IPS-15b (cell line): ENCODE data around the gene TRIP4.
"Not testable (repeated sequence)": the region's sequence is repeated elsewhere in the genome, so short reads cannot be mapped to it uniquely, and the experiment has no call there.

Source experiments
- H3K27me3 ChIP-seq: one replicate; pipeline ENCODE4 v1.6.1; 2013; ENCODE audit warnings: low read length; ENCODE audit not compliant: control insufficient read depth, insufficient read depth
- H3K36me3 ChIP-seq: one replicate; pipeline ENCODE4 v1.6.1; 2013; ENCODE audit warnings: low read length; ENCODE audit not compliant: control insufficient read depth, insufficient read depth
- H3K4me1 ChIP-seq: one replicate; pipeline ENCODE4 v1.6.1; 2013; ENCODE audit warnings: mild to moderate bottlenecking, low read length; ENCODE audit not compliant: control insufficient read depth, insufficient read depth
- H3K4me3 ChIP-seq: one replicate; pipeline ENCODE4 v1.5.1; 2013; ENCODE audit warnings: low read depth, low read length
- H3K9ac ChIP-seq: one replicate; pipeline ENCODE4 v1.6.1; 2013; ENCODE audit warnings: low read depth, mild to moderate bottlenecking, low read length
- H3K9me3 ChIP-seq: one replicate; pipeline ENCODE4 v1.6.1; 2013; ENCODE audit warnings: mild to moderate bottlenecking, low read length; ENCODE audit not compliant: control insufficient read depth, insufficient read depth

TRIP4 gene

DNA sequence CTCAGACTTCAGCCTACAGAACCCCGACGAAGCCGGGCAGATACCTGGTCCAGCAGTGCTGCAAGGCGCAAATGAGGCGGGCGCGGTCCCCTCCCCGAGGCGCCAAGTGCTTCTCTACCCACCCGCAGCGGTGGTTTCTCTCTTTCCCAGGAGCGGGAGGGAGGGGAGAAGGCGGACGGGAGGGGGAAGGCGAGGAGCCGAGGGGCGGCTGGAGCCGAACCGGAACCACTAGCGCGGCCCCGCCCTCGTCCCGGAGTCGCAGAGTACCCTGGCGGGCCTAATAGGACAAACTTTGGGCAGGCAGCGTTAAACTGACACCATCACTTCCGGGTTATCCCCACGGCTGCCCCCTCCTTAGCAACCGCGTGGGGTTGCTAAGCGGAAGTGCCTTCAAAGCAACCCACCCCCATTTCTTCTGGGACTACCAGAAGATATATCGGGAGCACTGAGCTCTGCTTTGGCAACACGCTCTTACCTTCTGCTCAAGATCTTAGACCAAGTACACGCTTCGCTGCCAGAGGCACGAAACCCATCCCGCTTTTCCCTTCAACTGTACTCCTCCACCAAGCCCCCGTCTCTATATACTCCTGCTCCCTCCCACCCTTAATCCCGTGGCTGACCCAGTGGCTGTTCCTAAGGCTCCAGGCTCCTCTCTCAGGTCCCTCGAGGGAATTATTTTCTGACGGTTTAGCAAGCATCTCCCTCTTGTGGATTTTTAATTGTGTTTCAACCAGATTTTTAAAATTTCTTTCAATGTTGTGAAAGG, 31.5 kb upstream of the TRIP4 start, which contains the start of gene CSNK1G1:
TSS of gene CSNK1G1 (minus strand) at position 230 of the 766 bp plus-strand sequence. CDS start 55,674 bp downstream, outside the sequence.
- Histone ChIP-seq H3K9me3 (no peaks in the 10 kb centered on the region), H3K9ac (peak within 1 kb of the TSS; percentile 94), H3K36me3 (no peaks in the 10 kb centered on the region), H3K4me3 (peak within 1 kb of the TSS; percentile 96), H3K4me1 (peaks cover 2% of the 10 kb centered on the region), H3K27me3 (no peaks in the 10 kb centered on the region)

DNA sequence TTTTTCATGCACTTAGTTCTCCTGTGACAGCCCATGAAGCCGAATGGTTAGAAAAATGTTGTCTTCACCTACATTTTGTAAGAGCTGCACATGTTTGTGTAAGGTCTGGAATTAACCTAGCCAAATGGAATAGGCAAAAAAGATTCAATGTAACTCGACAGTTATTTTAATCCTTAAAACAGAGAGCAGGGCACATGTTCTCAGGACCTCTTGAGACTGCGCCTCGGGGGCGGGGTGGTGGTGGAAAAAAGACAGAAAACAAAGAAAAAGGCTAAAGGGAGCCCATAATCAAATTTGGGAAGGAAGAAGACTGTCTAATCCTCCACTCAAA, 31.0 kb upstream of the TRIP4 start:
- peak overlapping the region; percentile 96 for H3K4me3 ChIP-seq
- H3K27me3 ChIP-seq: no peaks in the 10 kb centered on the region
- peaks cover 2% of the 10 kb centered on the region for H3K4me1 ChIP-seq
- no peak overlapping the region for H3K9ac ChIP-seq
- H3K9me3 ChIP-seq: no peaks in the 10 kb centered on the region
- no peaks in the 10 kb centered on the region for H3K36me3 ChIP-seq

DNA sequence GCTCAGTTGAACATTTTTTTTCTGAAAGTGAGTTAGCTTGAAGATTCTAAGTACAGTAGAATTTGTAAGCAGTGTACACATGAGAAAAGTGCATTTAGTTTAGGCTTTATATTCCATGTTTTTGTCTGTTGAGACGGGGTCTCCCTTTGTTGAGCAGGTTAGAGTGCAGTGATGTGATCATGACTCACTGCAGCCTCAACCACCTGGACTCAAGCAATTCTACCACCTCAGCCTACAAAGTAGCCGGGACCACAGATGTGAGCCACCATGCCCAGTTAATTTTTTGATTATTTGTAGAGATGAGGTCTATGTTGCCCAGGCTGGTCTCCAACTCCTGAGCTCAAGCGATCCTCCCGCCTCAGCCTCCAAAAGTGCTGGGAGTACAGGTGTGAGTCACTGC, 26.4 kb upstream of the TRIP4 start:
- no peaks in the 10 kb centered on the region for H3K27me3 ChIP-seq
- no peaks in the 10 kb centered on the region for H3K9me3 ChIP-seq
- peaks cover 2% of the 10 kb centered on the region for H3K4me1 ChIP-seq
- no peaks in the 10 kb centered on the region for H3K36me3 ChIP-seq
- no peak overlapping the region for H3K9ac ChIP-seq
- no peak overlapping the region for H3K4me3 ChIP-seq

DNA sequence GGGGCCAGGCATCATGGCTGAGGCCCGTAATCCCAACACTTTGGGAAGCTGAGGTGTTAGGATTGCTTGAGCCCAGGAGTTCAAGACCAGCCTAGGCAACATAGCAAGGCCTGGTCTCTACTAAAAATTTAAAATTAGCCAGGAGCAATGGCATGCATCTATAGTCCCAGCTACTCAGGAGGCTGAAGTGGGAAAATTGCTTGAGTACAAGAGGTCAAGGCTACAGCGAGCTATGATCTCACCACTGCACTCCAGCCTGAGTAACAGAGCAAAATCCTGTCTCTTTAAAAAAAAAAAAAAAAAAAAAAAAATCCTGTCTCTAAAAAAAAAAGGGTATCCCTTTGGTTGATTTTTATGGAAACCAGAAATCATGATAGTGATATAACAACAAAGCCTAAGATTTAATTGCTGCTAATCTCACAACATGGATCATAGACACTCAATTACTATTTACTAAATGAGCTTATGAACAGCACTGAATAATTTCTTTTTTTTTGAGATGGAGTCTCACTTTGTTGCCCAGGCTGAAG, 18.5 kb upstream of the TRIP4 start:
- Histone ChIP-seq H3K27me3 (no peaks in the 10 kb centered on the region), H3K36me3 (peaks cover 8% of the 10 kb centered on the region), H3K4me3 (no peak overlapping the region), H3K9ac (no peak overlapping the region), H3K9me3 (no peaks in the 10 kb centered on the region), H3K4me1 (no peaks in the 10 kb centered on the region)

DNA sequence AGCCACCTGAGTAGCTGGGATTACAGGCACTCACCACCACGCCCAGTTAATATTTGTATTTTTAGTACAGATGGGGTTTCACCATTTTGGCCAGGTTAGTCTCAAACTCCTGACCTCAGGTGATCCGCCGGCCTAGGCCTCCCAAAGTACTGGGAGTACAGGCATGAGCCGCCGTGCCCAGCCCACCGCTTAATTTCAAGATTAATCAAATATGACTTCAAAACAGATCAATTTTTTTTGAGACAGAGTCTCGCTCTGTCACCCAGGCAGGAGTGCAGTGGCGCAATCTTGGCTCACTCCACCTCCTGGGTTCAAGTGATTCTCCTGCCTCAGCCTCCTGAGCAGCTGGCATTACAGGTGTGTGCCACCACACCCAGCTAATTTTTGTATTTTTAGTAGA, 16.3 kb upstream of the TRIP4 start:
- peaks cover 13% of the 10 kb centered on the region for H3K36me3 ChIP-seq
- not testable (repeated sequence) for H3K9me3 ChIP-seq, H3K9ac ChIP-seq, H3K4me1 ChIP-seq, H3K27me3 ChIP-seq, H3K4me3 ChIP-seq

DNA sequence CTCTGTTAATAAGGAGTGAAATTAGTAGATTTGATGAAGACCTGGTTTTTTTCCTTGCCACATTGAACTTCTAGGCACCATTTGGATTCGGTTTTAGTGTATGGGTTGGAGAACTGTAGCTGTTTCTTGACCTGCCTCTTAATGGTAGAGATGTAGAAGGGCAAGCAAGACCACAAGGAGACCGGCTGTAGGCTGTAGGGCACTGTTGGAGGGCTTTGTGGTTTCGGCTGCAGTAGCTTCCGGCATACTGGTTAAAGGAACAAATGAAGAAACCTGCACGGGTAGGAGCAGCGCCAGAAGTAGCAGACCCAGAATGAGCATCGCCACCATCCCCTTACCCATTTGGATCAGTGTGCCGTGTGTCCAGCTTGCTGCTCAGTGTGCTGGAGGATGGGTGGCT, 14.3 kb upstream of the TRIP4 start:
- Histone ChIP-seq H3K27me3 (no peaks in the 10 kb centered on the region), H3K9ac (no peak overlapping the region), H3K4me3 (no peak overlapping the region), H3K9me3 (no peaks in the 10 kb centered on the region), H3K36me3 (peaks cover 17% of the 10 kb centered on the region), H3K4me1 (no peaks in the 10 kb centered on the region)

DNA sequence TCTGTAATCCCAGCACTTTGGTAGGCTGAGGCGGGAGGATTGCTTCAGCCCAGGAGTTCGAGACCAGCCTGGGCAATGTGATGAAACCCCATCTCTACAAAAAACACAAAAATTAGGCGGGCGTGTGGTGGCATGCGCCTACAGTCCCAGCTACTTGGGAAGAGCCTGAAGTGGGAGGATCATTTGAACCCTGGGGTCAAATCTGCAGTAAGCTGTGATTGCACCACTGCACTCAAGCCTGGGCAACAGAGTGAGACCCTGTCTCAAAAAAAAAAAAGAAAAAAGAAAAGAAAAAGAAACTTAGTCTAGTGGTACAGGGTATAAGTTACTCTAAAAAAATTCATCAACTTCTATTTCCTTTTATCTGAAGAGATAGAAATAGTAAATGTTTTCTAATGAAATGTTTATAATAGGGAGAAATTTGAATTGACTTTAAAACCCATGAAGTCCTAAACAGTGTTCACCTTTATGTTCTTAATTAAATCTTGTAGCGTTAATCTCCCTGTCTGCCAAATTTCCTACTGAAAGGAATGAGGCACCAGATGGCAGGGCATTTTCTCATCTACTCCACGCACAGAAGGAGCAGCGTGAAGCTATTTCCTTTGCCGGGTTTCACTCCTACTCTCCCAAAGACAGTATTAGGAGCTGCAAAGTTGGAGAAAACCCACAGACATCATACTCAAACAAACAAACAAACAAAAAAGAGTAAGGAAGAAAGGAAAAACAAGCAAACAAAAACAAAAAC, 8.2 kb upstream of the TRIP4 start:
- Histone ChIP-seq H3K4me1 (no peaks in the 10 kb centered on the region), H3K9me3 (no peaks in the 10 kb centered on the region), H3K27me3 (peaks cover 3% of the 10 kb centered on the region), H3K4me3 (peak overlapping the region; percentile 5), H3K9ac (no peak overlapping the region), H3K36me3 (peaks cover 9% of the 10 kb centered on the region)

DNA sequence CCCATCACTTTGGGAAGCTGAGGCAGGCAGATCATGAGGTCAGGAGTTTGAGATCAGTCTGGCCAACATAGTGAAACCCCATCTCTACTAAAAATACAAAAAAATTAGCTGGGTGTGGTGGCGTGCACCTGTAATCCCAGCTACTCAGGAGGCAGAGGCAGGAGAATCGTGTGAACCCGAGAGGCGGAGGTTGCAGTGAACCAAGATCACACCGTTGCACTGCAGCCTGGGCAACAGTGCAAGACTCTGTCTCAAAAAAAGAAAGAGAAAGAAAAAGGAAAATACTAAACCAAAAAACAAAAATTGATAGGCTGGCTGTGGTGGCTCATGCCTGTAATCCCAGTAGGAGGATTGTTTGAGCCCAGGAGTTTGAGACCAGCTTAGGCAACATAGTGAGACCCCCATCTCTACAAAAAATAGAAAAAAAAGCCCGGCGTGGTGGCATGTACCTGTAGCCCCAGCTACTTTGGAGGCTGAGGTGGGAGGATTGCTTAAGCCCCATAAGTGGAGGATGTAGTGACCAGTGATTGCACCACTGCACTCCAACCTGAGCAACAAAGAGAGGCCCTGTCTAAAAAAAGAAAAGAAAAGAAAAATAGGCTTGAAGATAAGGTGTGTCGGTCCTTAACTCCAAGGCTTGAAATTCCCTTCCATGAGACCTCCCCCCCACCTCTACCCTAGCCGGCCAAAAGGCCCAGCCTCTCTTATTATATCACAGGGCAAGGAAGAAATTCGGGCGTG, 7.3 kb upstream of the TRIP4 start:
- Histone ChIP-seq H3K9ac (peak overlapping the region; percentile 79), H3K4me3 (peak overlapping the region; percentile 96)
- H3K4me1 ChIP-seq, H3K9me3 ChIP-seq, H3K36me3 ChIP-seq, H3K27me3 ChIP-seq: not testable (repeated sequence)

DNA sequence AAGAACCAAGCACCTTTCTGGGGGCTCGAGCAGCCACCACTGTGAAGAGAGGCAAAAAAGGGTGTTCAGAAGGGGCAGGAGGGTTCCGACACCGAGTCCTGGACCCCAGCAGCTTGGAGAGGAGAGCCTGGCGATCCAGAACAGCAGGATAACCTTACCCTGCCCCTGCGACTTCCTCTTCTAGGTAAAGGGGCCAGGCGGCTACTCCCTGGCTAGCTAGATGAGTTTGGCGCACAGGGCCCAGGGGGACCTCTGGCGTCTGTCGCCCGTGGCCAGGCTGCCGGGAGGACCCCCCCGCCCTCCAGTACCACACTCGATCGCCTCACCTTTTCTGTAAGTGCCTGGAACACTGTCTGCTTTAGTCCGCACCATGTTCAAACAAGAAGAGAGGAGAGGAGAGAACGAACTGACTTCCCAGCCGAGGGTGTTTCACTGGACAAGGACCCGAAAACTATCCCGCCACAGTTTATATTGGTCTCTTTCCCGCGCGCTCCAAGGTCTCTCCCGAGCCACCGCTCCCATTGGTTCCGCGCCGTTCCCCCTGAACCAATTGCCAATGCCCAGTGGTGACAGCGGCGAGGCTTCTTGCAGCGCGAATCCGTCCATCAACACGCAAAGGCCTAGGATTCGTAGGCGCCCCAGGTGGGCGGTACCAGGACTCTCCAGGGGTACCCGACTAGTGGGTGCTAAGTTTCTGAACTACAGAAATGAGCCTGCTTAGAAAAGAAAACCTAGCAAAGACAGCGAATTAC, 6.5 kb upstream of the TRIP4 start, which contains the start of gene PCLAF:
TSS of gene PCLAF (minus strand) at position 442 of the 752 bp plus-strand sequence. CDS start at position 372, 70 bp downstream.
- peaks cover 5% of the 10 kb centered on the region for H3K36me3 ChIP-seq
- peak within 1 kb of the TSS; percentile 79 for H3K9ac ChIP-seq
- H3K9me3 ChIP-seq: no peaks in the 10 kb centered on the region
- H3K4me1 ChIP-seq: no peaks in the 10 kb centered on the region
- peaks cover 9% of the 10 kb centered on the region for H3K27me3 ChIP-seq
- H3K4me3 ChIP-seq: peak within 1 kb of the TSS; percentile 96

DNA sequence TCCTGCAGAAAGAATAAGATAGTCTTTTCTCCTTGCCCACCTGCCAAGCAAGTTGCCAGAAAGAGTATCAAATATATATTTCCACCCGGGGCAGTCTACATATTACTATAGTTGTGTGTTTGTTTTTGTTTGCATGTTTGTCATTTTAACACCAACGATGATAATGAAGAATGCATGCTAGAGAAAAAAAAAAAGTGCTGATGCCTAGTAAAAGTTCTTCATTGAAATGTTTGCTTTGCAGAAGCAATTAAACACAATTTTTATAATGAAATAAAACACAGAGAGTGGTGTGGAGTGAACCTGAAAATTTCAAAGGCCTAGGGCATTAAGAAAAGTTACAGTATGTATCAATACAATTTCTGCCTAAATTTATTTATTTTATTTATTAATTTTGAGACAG, 3.9 kb upstream of the TRIP4 start:
- no peaks in the 10 kb centered on the region for H3K4me1 ChIP-seq
- H3K36me3 ChIP-seq: no peaks in the 10 kb centered on the region
- no peak overlapping the region for H3K9ac ChIP-seq
- no peaks in the 10 kb centered on the region for H3K9me3 ChIP-seq
- no peak overlapping the region for H3K4me3 ChIP-seq
- peaks cover 9% of the 10 kb centered on the region for H3K27me3 ChIP-seq

DNA sequence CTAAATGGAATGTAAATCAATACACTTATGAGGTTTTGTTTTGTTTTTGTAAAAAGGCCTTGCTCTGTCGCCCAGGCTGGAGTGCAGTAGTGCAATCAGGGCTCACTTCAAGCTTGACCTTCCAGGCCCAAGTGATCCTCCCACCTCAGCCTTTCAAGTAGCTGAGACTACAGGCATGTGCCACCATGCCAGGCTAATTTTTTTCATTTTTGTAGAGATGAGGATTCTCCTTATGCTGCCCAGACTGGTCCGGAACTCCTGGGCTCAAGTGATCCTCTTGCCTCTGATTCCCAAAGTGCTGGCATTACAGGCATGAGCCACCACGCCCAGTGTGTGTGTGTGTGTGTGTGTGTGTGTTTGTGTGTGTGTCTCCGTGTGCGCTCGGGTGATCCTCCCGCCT, 1.3 kb upstream of the TRIP4 start:
- H3K9me3 ChIP-seq: no peaks in the 10 kb centered on the region
- no peak overlapping the region for H3K9ac ChIP-seq
- no peaks in the 10 kb centered on the region for H3K36me3 ChIP-seq

More for the DNA sequence above, 1.3 kb upstream of the TRIP4 start:
- peaks cover 6% of the 10 kb centered on the region for H3K27me3 ChIP-seq
- H3K4me3 ChIP-seq: no peak overlapping the region
- H3K4me1 ChIP-seq: no peaks in the 10 kb centered on the region
